CD4-positive, alpha-beta memory T cell (primary cell): Measurements from ENCODE around the gene C9orf72. TPM values are rescaled to one million over a fixed set of nuclear protein-coding genes. Genes with fewer than 3 reads are reported as not detected.

ENCODE experiments used
- CTCF ChIA-PET: fragments of 350-600 bp; sonication (Branson Sonifier 250); formaldehyde crosslinking; loops from one replicate; lab custom pipeline; 2021; ENCODE audit warnings: inconsistent platforms; ENCODE audit not compliant: partially characterized antibody; lab: Charles Lee
- POLR2A ChIA-PET: fragments of 350-600 bp; sonication (Branson Sonifier 250); formaldehyde crosslinking; loops from one replicate; lab custom pipeline; 2021; ENCODE audit not compliant: partially characterized antibody; lab: Charles Lee
- DNase-seq, 5 donors: peaks; one replicate each; pipeline versions ENCODE4 v3.0.0 to v3.0.0-alpha.2; 2020 to 2022; ENCODE audit warnings: mixed read lengths in 1 of 5
- H3K27ac ChIP-seq: one replicate; pipeline ENCODE4 v1.7.0; 2013; ENCODE audit warnings: low read depth, low read length
- H3K27me3 ChIP-seq: 2 replicates; pipeline ENCODE4 v1.7.0; 2013; ENCODE audit warnings: mild to moderate bottlenecking, low read length, moderate library complexity; ENCODE audit not compliant: insufficient read depth
- H3K36me3 ChIP-seq: 2 replicates; pipeline ENCODE4 v1.7.0; 2013; ENCODE audit warnings: mild to moderate bottlenecking, low read length, moderate library complexity; ENCODE audit not compliant: insufficient read depth
- H3K4me1 ChIP-seq: 2 replicates; pipeline ENCODE4 v1.7.0; 2013; ENCODE audit warnings: mild to moderate bottlenecking, low read length, moderate library complexity; ENCODE audit not compliant: insufficient read depth
- H3K4me3 ChIP-seq, 2 donors: one replicate each; pipeline ENCODE4 v1.7.0; 2013; ENCODE audit warnings: low read length in 2 of 2, mild to moderate bottlenecking in 1 of 2
- H3K9me3 ChIP-seq, 2 donors: one replicate each; pipeline ENCODE4 v1.7.0; 2013; ENCODE audit warnings: low read length in 2 of 2, control low read depth in 1 of 2; ENCODE audit not compliant: control insufficient read depth in 1 of 2
- H3K27ac Mint-ChIP-seq, 7 donors: one replicate each; pipeline ENCODE4 v1.8.0; 2020 to 2021; ENCODE audit warnings: mixed read lengths in 7 of 7, mild to moderate bottlenecking in 6 of 7, inconsistent platforms in 3 of 7, moderate library complexity in 3 of 7
- H3K27me3 Mint-ChIP-seq, 2 donors: one replicate each; pipeline ENCODE4 v1.8.0; 2020 to 2021; ENCODE audit warnings: mixed read lengths in 2 of 2
- H3K36me3 Mint-ChIP-seq, 2 donors: one replicate each; pipeline ENCODE4 v1.8.0; 2020 to 2021; ENCODE audit warnings: mixed read lengths in 2 of 2, inconsistent platforms in 1 of 2, mild to moderate bottlenecking in 1 of 2
- H3K4me1 Mint-ChIP-seq, 4 donors: one replicate each; pipeline ENCODE4 v1.8.0; 2020 to 2021; ENCODE audit warnings: mixed read lengths in 4 of 4, mild to moderate bottlenecking in 1 of 4
- H3K4me3 Mint-ChIP-seq, 8 donors: one replicate each; pipeline ENCODE4 v1.8.0; 2020 to 2021; ENCODE audit warnings: mixed read lengths in 8 of 8, mild to moderate bottlenecking in 7 of 8, moderate library complexity in 6 of 8, inconsistent platforms in 3 of 8
- H3K9me3 Mint-ChIP-seq, 8 donors: one replicate each; pipeline ENCODE4 v1.8.0; 2020 to 2021; ENCODE audit warnings: mixed read lengths in 8 of 8, mild to moderate bottlenecking in 5 of 8, inconsistent platforms in 3 of 8, moderate library complexity in 1 of 8
- intact Hi-C: fragments of 100-400 bp; cut with micrococcal nuclease; formaldehyde crosslinking; loops from one replicate; pipeline ENCODE4 v1.15.1; 2023
- polyA plus RNA-seq, 2 donors: library from polyadenylated mRNA; unstranded; fragments of 300-500 nt; fragmentation: Illumina TruSeq; gene quantifications; one replicate each; pipeline ENCODE4 v1.2.3, GENCODE V29; 2021
- total RNA-seq, 2 experiments: library from RNA; stranded (reverse); gene quantifications; one replicate each; pipeline ENCODE4 v1.2.3, GENCODE V29; 2021

Gene C9orf72
- total and polyA plus RNA-seq, 4 experiments from 2014 or later, result 6.5 to 21.1 (median 18.6) TPM

DNA sequence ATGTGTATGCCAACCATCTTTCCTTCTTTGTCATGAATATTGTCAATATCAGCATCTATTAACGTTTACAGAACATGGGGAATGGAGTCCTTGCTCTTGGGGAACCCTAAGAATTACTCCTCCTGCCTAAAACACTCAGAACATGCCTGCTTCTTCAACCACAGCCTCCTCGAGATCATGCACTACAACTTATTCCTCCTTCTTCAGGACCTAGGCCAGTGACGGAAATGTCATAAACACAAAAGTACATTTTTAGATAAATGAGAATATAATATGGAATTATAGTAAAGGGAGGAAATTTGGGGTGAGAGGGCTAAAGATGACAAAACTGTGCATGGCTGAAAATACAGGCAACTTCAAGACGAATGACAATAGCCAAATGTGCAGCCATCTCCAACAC lies 52.3 kb downstream of the C9orf72 start:
- Mint-ChIP-seq H3K9me3 (no peaks in the 10 kb centered on the region), H3K27me3 (no peaks in the 10 kb centered on the region), H3K36me3 (peaks cover 0 to 4% of the 10 kb centered on the region in 2 donors), H3K4me3 (no peak overlapping the region), H3K4me1 (no peaks in the 10 kb centered on the region), H3K27ac (no peak overlapping the region)
- Histone ChIP-seq H3K4me1 (no peaks in the 10 kb centered on the region), H3K9me3 (no peaks in the 10 kb centered on the region), H3K4me3 (no peak overlapping the region), H3K27me3 (no peaks in the 10 kb centered on the region), H3K27ac (no peak overlapping the region), H3K36me3 (no peaks in the 10 kb centered on the region)
- POLR2A ChIA-PET, result no interaction called here
- intact Hi-C loops, result no loop called here
- DNase-seq, result no peak
- CTCF ChIA-PET, result no interaction called here

DNA sequence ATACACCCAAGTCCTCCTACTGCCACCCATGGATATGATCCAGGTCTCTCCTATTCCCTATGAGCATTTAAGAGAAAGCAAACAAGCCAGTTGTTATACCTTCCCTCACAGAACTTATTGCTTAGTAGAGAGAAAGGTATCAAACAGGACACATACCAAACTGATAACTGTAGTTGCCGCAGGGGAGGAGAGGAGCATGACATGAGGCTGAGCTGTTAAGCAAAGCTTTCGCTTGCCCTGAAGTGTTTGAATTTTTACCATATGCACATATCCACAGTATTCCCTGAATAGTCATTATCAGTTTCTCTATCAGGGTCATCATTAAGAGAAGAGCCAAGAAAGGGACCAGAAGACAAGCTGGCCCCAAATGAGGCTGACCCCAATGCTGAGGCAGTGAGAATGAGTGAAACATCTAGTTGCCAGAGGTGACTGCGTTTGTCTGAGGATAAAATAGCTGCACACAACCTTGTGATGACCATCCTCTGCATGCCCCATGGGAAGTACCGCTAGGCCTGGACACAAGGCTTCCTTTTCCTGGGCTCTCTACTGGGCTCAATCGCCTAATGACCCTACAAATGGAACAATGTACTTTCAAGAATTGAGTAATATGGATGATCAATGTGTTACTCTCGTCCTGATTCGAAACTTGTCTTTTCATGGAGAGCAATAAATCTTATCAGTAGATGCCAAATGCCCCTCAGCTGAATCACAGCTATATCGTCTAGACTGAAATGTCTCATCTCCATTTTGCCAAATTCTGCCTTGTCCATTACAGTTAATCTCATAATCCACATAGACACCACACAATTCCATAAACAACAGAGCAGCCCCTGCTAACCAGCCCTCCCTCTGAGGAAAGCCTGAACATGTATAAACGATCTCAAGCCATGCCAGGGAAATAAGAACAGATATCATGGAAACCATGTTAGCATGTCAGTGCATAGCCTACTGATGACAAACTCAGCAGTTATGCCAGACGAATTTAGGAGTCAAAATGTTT lies 53.5 kb downstream of the C9orf72 start:
- Histone ChIP-seq H3K4me1 (no peaks in the 10 kb centered on the region), H3K27ac (no peak overlapping the region), H3K36me3 (no peaks in the 10 kb centered on the region), H3K4me3 (no peak overlapping the region), H3K27me3 (no peaks in the 10 kb centered on the region), H3K9me3 (no peaks in the 10 kb centered on the region)
- DNase-seq, result no peak
- intact Hi-C loops, result no loop called here
- no peaks in the 10 kb centered on the region for H3K4me1 Mint-ChIP-seq
- H3K4me3 Mint-ChIP-seq, result no peak overlapping the region
- no peaks in the 10 kb centered on the region for H3K27me3 Mint-ChIP-seq
- H3K36me3 Mint-ChIP-seq, result peaks cover 0 to 7% of the 10 kb centered on the region in 2 donors
- H3K27ac Mint-ChIP-seq, result no peak overlapping the region
- CTCF ChIA-PET, result interaction anchor here (0.6 kb wide), 1 partner anchor 11 kb away, joined by 3 read pairs; no protein-coding TSS in a partner anchor
- POLR2A ChIA-PET, result interaction anchor here (0.5 kb wide), 1 partner anchor 526 kb away, joined by 3 read pairs; no protein-coding TSS in a partner anchor
- H3K9me3 Mint-ChIP-seq, result no peaks in the 10 kb centered on the region

DNA sequence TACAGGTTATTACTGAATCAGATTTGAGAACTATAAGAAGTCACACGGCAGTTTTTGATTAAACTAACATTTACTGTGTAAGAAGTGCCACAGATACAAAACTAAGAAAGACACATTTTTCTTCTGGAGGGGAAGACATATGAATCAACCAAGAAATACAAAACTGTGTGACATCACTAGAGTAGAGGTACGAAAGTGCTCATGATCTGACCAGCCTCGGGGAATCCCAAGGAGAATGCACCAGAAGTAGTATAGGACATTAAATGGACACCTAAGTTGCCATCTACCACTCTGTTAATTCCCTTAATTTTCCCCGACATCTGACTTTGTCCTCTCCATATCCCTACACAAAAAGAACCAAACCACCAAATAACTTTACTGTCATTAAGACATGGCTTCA lies 54.5 kb downstream of the C9orf72 start:
- Mint-ChIP-seq H3K4me1 (no peaks in the 10 kb centered on the region), H3K4me3 (no peak overlapping the region), H3K27ac (no peak overlapping the region), H3K36me3 (peaks cover 0 to 7% of the 10 kb centered on the region in 2 donors), H3K27me3 (no peaks in the 10 kb centered on the region), H3K9me3 (no peaks in the 10 kb centered on the region)
- intact Hi-C loops, result no loop called here
- Histone ChIP-seq H3K27me3 (no peaks in the 10 kb centered on the region), H3K4me3 (no peak overlapping the region), H3K27ac (no peak overlapping the region), H3K4me1 (no peaks in the 10 kb centered on the region), H3K9me3 (no peaks in the 10 kb centered on the region), H3K36me3 (no peaks in the 10 kb centered on the region)
- no peak for DNase-seq
- POLR2A ChIA-PET, result no interaction called here
- CTCF ChIA-PET, result interaction anchor here (0.6 kb wide), 1 partner anchor 12 kb away, joined by 3 read pairs; no protein-coding TSS in a partner anchor

DNA sequence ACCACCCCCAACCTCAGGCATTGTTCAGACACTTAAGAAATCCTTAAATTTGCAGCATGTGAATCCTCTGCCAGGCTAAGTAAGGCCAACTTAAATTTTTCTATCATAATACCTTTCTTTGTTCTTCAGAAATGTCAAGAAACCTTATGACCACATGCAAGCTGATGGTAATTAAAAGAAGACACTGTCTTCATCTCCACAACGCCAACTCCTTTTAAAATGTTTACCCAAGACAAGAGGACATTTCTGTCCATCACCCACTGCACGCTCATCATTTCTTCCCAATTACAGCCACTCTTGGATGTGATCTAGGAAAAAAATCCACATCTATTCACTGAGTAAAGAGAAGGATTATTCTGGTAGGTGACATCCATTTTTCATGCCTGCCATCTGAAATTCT lies 55.3 kb downstream of the C9orf72 start:
- intact Hi-C loops, result no loop called here
- Mint-ChIP-seq H3K4me3 (no peak overlapping the region), H3K9me3 (no peaks in the 10 kb centered on the region), H3K36me3 (peaks cover 0 to 7% of the 10 kb centered on the region in 2 donors), H3K27ac (no peak overlapping the region), H3K27me3 (no peaks in the 10 kb centered on the region), H3K4me1 (no peaks in the 10 kb centered on the region)
- no peak for DNase-seq
- Histone ChIP-seq H3K9me3 (no peaks in the 10 kb centered on the region), H3K4me1 (no peaks in the 10 kb centered on the region), H3K36me3 (no peaks in the 10 kb centered on the region), H3K4me3 (no peak overlapping the region), H3K27ac (no peak overlapping the region), H3K27me3 (no peaks in the 10 kb centered on the region)
- POLR2A ChIA-PET, result no interaction called here
- CTCF ChIA-PET, result no interaction called here

DNA sequence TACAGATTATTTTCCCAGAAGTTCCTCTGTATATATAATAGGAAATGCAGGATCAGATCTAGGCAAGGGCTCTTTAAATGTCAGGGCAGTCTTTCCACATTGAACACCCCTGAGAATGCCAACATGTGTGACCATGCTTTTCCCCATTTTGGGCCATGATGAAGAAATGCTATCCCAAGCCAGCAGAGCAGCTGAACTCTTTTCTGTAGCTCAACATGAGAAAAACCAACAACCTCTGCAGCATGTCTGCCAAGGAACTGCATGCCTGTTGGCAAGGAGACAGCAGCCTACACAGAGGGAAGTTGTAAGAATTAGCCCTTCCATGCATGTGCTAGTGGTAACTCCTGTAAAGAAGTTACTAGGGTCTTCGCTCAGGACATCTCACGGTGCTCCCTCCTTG lies 58.7 kb downstream of the C9orf72 start:
- Histone ChIP-seq H3K9me3 (no peaks in the 10 kb centered on the region), H3K27ac (no peak overlapping the region), H3K27me3 (no peaks in the 10 kb centered on the region), H3K4me1 (no peaks in the 10 kb centered on the region), H3K36me3 (no peaks in the 10 kb centered on the region), H3K4me3 (no peak overlapping the region)
- H3K9me3 Mint-ChIP-seq, result no peaks in the 10 kb centered on the region
- peaks cover 0 to 1% of the 10 kb centered on the region in 2 donors for H3K27me3 Mint-ChIP-seq
- no peaks in the 10 kb centered on the region for H3K4me1 Mint-ChIP-seq
- intact Hi-C loops, result no loop called here
- peaks cover 0 to 7% of the 10 kb centered on the region in 2 donors for H3K36me3 Mint-ChIP-seq
- ChIA-PET POLR2A (no interaction called here), CTCF (interaction anchor here (1.7 kb wide), 1 partner anchor 15 kb away, joined by 7 read pairs; the partner anchor contains the start of gene MOB3B)
- no peak for DNase-seq
- H3K27ac Mint-ChIP-seq, result no peak overlapping the region
- no peak overlapping the region for H3K4me3 Mint-ChIP-seq

DNA sequence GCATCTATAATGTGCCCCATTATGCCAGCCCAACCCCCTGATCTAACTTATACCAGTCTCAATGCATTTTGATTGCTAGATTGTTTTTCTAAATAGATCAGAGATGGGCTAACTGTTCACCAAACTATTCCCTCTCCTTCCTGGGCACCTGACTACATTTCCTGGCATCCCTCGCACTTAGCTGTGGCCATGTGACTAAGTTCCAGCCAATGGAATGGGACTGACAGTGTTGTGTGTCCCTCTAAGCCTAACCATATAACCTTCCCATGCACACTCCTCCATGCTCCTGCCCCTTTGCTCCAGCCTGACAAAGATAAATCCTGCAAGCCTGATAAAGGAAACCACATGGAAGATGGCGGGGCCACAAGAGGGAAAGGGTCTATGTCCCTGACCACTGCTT lies 61.5 kb downstream of the C9orf72 start:
- Mint-ChIP-seq H3K4me3 (no peak overlapping the region), H3K27ac (no peak overlapping the region), H3K9me3 (no peaks in the 10 kb centered on the region), H3K27me3 (peaks cover 0 to 6% of the 10 kb centered on the region in 2 donors), H3K4me1 (no peaks in the 10 kb centered on the region), H3K36me3 (peaks cover 0 to 3% of the 10 kb centered on the region in 2 donors)
- Histone ChIP-seq H3K4me3 (no peak overlapping the region), H3K4me1 (no peaks in the 10 kb centered on the region), H3K36me3 (no peaks in the 10 kb centered on the region), H3K27me3 (no peaks in the 10 kb centered on the region), H3K9me3 (no peaks in the 10 kb centered on the region), H3K27ac (no peak overlapping the region)
- ChIA-PET CTCF (no interaction called here), POLR2A (no interaction called here)
- intact Hi-C loops, result no loop called here
- DNase-seq, result no peak

DNA sequence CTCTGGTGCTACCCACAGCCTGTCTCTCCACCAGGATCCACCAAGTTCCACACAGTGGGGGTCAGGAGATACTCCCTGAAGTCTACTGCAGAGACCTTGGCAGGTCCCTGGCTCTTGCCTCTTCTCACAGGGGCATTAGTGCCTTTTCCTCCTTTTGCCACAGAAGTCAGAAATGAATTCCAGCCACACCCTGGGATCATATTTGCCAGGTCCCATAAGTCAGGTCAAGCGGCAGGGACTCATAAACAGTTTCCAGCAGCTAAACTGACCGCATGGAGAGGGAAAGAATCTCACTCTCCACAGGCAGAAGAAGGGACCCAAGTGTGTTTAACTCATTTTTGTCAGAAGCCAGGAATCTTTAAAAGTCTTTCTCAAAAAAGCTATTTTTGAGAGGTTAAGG lies 62.5 kb downstream of the C9orf72 start:
- H3K27me3 Mint-ChIP-seq, result peaks cover 0 to 6% of the 10 kb centered on the region in 2 donors
- CTCF ChIA-PET, result no interaction called here
- intact Hi-C loops, result no loop called here

More for the DNA sequence above, 62.5 kb downstream of the C9orf72 start:
- no peaks in the 10 kb centered on the region for H3K36me3 ChIP-seq
- no peaks in the 10 kb centered on the region for H3K9me3 ChIP-seq
- no peak overlapping the region for H3K27ac ChIP-seq
- no peaks in the 10 kb centered on the region for H3K4me1 ChIP-seq
- Mint-ChIP-seq H3K4me1 (no peaks in the 10 kb centered on the region), H3K36me3 (peaks cover 0 to 2% of the 10 kb centered on the region in 2 donors), H3K4me3 (no peak overlapping the region), H3K27ac (no peak overlapping the region), H3K9me3 (no peaks in the 10 kb centered on the region)
- H3K27me3 ChIP-seq, result no peaks in the 10 kb centered on the region
- no peak for DNase-seq
- H3K4me3 ChIP-seq, result no peak overlapping the region
- POLR2A ChIA-PET, result no interaction called here
